ENCODE data around the gene RASA4B. TPM values are rescaled to one million over a fixed set of nuclear protein-coding genes. Genes with fewer than 3 reads are reported as not detected.
A peak's percentile ranks its signal among the peaks of the same experiment; 100 is the strongest.

RASA4B gene
- total RNA-seq, 2 experiments from 2014 or later, result 26.0 to 31.3 TPM

DNA sequence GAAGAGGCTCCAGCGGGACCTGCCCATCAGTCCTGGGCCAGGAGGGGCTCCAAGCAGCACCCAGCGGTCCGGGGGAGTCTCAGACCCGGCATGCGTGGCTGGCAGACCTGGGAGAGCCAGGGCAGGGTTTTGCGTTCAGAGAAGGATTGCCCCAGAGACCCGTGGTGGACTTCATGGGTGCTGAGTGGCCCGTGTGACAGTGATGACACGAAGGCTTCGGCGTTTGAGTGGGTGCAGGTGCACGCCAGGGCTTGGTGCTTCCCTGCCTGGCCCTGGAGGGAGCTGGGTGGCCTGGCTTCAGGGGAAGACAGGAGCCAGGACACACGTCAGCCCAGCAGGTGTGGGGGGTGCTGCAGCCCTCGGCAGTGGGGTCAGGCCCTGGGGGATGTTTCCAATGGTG lies 70.3 kb downstream of the RASA4B start:
- DNase-seq, result no peak
- ChIA-PET POLR2A (no interaction called here), CTCF (interaction anchor here (5.7 kb wide), 1 partner anchor 43 kb away, joined by 34 read pairs; no protein-coding TSS in a partner anchor)
- H3K27me3 Mint-ChIP-seq, result no peaks in the 10 kb centered on the region
- no peak overlapping the region for H3K27ac Mint-ChIP-seq
- H3K4me3 Mint-ChIP-seq, result no peak overlapping the region
- H3K36me3 Mint-ChIP-seq (ENCODE audit: low read depth), result peaks cover 7% of the 10 kb centered on the region
- no peak for ATAC-seq
- peaks cover 4% of the 10 kb centered on the region for H3K4me1 Mint-ChIP-seq (ENCODE audit: low read depth)
- no peaks in the 10 kb centered on the region for H3K9me3 Mint-ChIP-seq
- TF ChIP-seq, protein P1, sequence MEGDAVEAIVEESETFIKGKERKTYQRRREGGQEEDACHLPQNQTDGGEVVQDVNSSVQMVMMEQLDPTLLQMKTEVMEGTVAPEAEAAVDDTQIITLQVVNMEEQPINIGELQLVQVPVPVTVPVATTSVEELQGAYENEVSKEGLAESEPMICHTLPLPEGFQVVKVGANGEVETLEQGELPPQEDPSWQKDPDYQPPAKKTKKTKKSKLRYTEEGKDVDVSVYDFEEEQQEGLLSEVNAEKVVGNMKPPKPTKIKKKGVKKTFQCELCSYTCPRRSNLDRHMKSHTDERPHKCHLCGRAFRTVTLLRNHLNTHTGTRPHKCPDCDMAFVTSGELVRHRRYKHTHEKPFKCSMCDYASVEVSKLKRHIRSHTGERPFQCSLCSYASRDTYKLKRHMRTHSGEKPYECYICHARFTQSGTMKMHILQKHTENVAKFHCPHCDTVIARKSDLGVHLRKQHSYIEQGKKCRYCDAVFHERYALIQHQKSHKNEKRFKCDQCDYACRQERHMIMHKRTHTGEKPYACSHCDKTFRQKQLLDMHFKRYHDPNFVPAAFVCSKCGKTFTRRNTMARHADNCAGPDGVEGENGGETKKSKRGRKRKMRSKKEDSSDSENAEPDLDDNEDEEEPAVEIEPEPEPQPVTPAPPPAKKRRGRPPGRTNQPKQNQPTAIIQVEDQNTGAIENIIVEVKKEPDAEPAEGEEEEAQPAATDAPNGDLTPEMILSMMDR (IDR thresholded peaks at IDR 0.05), result no peak
- intact Hi-C loops (cut with micrococcal nuclease), result no loop called here

DNA sequence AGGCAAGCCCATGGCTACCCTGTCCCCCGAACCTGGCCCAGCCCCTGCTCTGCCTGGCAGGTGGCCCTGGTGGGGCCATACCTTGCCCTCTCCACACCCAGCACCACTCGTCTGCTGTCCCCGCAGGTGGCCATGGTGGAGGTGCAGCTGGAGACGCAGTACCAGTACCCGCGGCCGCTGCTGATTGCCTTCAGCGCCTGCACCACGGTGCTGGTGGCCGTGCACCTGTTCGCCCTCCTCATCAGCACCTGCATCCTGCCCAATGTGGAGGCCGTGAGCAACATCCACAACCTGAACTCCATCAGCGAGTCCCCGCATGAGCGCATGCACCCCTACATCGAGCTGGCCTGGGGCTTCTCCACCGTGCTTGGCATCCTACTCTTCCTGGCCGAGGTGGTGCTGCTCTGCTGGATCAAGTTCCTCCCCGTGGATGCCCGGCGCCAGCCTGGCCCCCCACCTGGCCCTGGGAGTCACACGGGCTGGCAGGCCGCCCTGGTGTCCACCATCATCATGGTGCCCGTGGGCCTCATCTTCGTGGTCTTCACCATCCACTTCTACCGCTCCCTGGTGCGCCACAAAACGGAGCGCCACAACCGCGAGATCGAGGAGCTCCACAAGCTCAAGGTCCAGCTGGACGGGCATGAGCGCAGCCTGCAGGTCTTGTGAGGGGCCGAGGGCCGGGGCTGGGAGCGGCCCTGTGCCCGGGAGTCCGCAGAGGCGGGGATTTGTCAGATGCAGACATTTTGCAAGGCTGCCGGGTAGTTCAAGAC lies 71.0 kb downstream of the RASA4B start:
- H3K27me3 Mint-ChIP-seq, result no peaks in the 10 kb centered on the region
- CTCF ChIA-PET, result no interaction called here

DNA sequence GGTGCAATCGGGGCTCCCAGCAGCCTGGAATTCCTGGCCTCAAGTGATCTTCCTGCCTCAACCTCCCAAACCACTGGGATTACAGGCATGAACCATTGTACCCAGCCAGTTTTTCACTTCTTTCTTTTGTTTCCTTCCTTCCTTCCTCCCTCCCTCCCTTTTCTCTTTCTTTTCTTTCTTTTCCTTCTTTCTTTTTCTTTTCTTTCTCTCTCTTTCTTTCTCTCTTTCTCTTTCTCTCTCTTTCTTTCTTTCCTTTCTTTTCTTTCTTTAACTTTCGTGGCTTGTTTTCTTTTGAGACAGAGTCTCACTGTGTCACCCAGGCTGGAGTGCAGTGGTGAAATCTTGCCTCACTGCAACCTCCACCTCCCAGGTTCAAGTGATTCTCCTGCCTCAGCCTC lies 71.9 kb downstream of the RASA4B start:
- intact Hi-C loops (cut with micrococcal nuclease), result no loop called here
- Mint-ChIP-seq H3K9me3 (no peaks in the 10 kb centered on the region), H3K36me3 (ENCODE audit: low read depth) (peaks cover 11% of the 10 kb centered on the region), H3K27me3 (no peaks in the 10 kb centered on the region), H3K4me1 (ENCODE audit: low read depth) (peaks cover 4% of the 10 kb centered on the region), H3K4me3 (no peak overlapping the region), H3K27ac (peak overlapping the region; percentile 41)
- CTCF ChIA-PET, result no interaction called here
- ATAC-seq (no peak), DNase-seq (no peak)
- TF ChIP-seq, protein P1 (IDR thresholded peaks at IDR 0.05), result no peak
- POLR2A ChIA-PET, result interaction anchor here (1.1 kb wide), 1 partner anchor 12 kb away, joined by 4 read pairs; the partner anchor contains the start of gene ORAI2

More for the DNA sequence above, 71.0 kb downstream of the RASA4B start:
- intact Hi-C loops (cut with micrococcal nuclease), result no loop called here
- H3K27ac Mint-ChIP-seq, result no peak overlapping the region
- TF ChIP-seq, protein P1 (IDR thresholded peaks at IDR 0.05), result no peak
- POLR2A ChIA-PET, result no interaction called here
- no peak for ATAC-seq
- peaks cover 10% of the 10 kb centered on the region for H3K36me3 Mint-ChIP-seq (ENCODE audit: low read depth)
- no peak for DNase-seq
- H3K9me3 Mint-ChIP-seq, result no peaks in the 10 kb centered on the region
- H3K4me1 Mint-ChIP-seq (ENCODE audit: low read depth), result peaks cover 4% of the 10 kb centered on the region
- no peak overlapping the region for H3K4me3 Mint-ChIP-seq

DNA sequence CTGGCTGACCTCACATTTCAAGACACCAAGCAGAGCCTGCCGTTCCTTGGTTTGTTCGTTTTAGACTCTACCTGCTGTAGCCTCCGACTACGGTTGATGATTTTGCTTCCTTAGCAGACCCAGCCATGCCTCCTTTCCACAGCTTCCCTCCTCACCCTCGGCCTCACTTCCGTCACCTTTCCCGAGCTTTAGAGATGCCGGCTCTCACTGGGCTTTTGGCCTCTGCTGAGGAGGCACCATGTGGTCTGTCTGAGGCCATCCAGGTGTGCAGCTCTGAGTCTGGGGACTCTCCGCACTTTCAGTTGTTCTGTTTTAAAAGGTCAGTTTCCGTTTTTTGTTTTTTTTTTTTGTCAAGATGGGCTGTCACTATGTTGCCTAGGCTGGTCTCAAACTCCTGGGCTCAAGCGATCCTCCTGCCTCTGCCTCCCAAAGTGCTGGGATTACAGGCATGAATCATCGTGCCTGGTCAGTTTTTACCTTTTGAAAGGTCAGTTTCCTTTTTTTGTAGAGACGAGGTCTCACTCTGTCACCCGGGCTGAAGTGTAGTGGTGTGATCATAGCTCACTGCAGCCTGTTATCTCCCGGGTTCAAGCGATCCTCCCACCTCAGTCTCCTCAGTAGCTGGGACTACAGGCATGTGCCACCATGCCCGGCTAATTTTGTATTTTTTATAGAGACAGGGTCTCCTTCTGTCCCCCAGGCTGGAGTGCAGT lies 72.5 kb downstream of the RASA4B start:
- CTCF ChIA-PET, result interaction anchor here (1.5 kb wide), 1 partner anchor 13 kb away, joined by 3 read pairs; no protein-coding TSS in a partner anchor
- no peak for DNase-seq
- Mint-ChIP-seq H3K27ac (no peak overlapping the region), H3K4me3 (no peak overlapping the region), H3K9me3 (no peaks in the 10 kb centered on the region), H3K27me3 (no peaks in the 10 kb centered on the region), H3K4me1 (ENCODE audit: low read depth) (no peaks in the 10 kb centered on the region), H3K36me3 (ENCODE audit: low read depth) (peaks cover 11% of the 10 kb centered on the region)
- intact Hi-C loops (cut with micrococcal nuclease), result no loop called here
- no peak for ATAC-seq
- POLR2A ChIA-PET, result interaction anchor here (1.0 to 1.6 kb wide), 4 partner anchors 11 to 19 kb away, joined by 3 to 4 read pairs (median 3); partner anchors contain the start of genes ALKBH4 and ORAI2
- TF ChIP-seq, protein P1 (IDR thresholded peaks at IDR 0.05), result no peak

Measured in activated CD8-positive, alpha-beta T cell treated with anti-CD3 and anti-CD28 coated beads for 36 hours (primary cell).